ENCODE data around the gene SELENOW.
"Not testable (repeated sequence)": the region's sequence is repeated elsewhere in the genome, so short reads cannot be mapped to it uniquely, and the experiment has no call there.

The SELENOW gene

DNA sequence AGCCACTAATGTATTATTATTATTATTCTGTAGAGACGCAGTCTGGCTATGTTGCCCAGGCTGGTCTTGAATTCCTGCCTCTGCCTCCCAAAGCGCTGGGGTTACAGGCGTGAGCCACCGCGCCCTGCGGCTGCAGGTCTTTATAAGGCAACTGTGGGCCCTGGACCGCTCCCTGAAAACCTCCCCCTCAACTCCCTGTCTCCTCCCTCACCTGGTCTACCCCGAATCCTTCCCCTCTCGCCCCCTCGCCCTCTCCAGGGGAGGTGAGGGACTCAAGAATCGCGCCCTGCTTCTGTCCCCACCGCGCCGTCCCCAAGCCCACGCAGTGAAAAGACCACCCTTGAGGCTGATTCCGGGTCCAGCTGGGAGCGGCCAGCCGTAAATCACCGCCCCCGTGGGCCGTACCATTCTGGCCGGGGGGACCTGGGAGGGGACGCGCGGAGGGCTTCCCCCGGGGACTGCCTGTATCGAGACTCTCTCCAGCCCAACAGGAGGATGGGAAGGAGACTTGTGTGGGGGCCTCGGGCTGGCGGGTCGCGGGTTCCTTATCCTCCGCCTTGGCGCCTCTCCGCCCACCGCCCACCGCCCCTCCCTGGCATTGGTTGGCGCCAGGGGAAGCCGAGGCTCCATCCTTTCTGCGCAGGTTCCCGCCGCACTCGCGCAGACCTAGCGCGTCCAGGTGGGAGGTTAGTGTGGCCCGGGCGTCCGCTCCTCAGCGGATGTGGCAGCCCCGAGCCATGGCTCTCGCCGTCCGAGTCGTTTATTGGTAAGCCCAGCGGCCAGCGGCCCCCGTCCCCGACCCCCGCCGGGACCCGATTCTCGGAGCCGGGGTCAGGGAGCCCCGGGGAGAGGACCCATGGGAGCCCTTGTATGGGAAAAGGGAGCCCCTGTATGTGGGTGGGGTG, at the start of gene SELENOW:
Gene SELENOW (plus strand): TSS at position 655 of the 905 bp plus-strand sequence. CDS start 83 bp downstream, at position 738.
- no peak for DNase-seq (ENCODE audit: low read depth)
- peak within 1 kb of the TSS; percentile 93 for H3K4me3 ChIP-seq (ENCODE audit: low read depth, low read length)

DNA sequence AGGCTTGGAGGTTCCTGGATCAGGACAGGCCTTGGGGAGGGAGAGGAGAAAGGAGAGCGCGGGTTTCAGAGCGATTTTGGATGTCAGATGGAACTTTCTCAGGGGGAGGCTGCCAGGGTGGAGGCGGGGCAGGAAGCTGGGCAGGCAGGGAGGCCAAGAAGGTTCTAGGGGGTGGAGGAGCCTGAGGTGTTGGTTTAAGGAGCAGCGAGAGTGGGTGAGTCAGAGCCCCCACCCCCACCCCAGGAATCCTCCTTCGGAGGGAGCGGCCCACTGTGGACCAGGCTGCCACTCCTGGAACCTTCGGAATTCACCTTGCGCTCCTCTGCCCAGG, 49.1 kb upstream of the SELENOW start:
- H3K4me3 ChIP-seq (ENCODE audit: low read depth, low read length), result peak overlapping the region; percentile 5
- peak; percentile 57 for DNase-seq (ENCODE audit: low read depth)

GRCh38 chr19:47729799-47730520, 48.5 kb upstream of the SELENOW start:
- no peak for DNase-seq (ENCODE audit: low read depth)
- H3K4me3 ChIP-seq (ENCODE audit: low read depth, low read length), result no peak overlapping the region

- no peak overlapping the region for H3K4me3 ChIP-seq (ENCODE audit: low read depth, low read length)
- no peak for DNase-seq (ENCODE audit: low read depth)
Measured at GRCh38 chr19:47730521-47730889, 48.0 kb upstream of the SELENOW start.

DNA sequence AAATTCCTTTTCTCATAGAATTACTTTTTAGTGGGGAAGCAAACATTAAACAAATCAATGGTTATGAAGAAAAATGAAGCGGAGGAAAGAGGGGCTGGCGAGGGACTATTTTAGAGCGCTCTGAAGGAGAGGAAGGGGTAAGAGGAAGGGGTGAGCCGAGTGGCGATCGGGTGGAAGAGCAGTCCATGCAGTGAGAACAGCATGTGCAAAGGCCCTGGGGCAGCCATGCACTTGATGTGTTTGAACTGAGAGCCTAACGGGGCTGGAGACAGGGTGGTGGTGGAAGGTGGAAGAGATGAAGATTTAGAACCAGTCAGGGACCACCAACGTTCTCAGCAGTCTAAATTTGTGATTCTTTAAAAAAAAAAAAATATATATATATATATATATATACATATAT, 47.6 kb upstream of the SELENOW start:
- H3K4me3 ChIP-seq (ENCODE audit: low read depth, low read length), result no peak overlapping the region
- DNase-seq (ENCODE audit: low read depth), result no peak

GRCh38 chr19:47735131-47735530, 43.4 kb upstream of the SELENOW start:
- no peak for DNase-seq (ENCODE audit: low read depth)
- H3K4me3 ChIP-seq (ENCODE audit: low read depth, low read length), result no peak overlapping the region

DNA sequence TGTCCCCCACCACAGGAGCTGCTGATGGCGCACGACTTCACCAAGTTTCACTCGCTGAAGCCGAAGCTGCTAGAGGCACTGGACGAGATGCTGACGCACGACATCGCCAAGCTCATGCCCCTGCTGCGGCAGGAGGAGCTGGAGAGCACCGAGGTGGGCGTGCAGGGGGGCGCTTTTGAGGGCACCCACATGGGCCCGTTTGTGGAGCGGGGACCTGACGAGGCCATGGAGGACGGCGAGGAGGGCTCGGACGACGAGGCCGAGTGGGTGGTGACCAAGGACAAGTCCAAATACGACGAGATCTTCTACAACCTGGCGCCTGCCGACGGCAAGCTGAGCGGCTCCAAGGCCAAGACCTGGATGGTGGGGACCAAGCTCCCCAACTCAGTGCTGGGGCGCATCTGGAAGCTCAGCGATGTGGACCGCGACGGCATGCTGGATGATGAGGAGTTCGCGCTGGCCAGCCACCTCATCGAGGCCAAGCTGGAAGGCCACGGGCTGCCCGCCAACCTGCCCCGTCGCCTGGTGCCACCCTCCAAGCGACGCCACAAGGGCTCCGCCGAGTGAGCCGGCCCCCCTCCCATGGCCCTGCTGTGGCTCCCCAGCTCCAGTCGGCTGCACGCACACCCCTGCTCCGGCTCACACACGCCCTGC, 37.5 kb upstream of the SELENOW start:
- DNase-seq (ENCODE audit: low read depth), result no peak
- no peak overlapping the region for H3K4me3 ChIP-seq (ENCODE audit: low read depth, low read length)

- no peak overlapping the region for H3K4me3 ChIP-seq (ENCODE audit: low read depth, low read length)
- no peak for DNase-seq (ENCODE audit: low read depth)
Measured at GRCh38 chr19:47741544-47742140, 36.9 kb upstream of the SELENOW start.

DNA sequence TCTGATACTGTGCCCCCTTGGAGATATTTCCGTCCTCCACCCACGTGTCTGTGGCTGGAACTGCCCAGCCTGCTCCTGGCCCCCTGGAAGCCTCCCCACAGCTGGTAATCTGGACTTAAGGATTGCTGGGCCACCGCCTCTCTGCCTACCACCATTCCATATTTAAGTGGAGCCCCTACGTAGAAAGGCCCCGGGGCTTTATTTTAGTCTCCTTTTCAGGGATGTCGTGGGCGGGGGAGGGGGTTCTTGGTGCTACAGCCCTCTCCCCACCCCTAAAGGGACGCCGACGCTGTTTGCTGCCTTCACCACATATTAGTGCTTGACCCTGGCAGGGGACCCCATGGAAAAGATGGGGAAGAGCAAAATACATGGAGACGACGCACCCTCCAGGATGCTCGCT, 35.9 kb upstream of the SELENOW start:
- H3K4me3 ChIP-seq (ENCODE audit: low read depth, low read length), result peak overlapping the region; percentile 11
- DNase-seq (ENCODE audit: low read depth), result no peak

DNA sequence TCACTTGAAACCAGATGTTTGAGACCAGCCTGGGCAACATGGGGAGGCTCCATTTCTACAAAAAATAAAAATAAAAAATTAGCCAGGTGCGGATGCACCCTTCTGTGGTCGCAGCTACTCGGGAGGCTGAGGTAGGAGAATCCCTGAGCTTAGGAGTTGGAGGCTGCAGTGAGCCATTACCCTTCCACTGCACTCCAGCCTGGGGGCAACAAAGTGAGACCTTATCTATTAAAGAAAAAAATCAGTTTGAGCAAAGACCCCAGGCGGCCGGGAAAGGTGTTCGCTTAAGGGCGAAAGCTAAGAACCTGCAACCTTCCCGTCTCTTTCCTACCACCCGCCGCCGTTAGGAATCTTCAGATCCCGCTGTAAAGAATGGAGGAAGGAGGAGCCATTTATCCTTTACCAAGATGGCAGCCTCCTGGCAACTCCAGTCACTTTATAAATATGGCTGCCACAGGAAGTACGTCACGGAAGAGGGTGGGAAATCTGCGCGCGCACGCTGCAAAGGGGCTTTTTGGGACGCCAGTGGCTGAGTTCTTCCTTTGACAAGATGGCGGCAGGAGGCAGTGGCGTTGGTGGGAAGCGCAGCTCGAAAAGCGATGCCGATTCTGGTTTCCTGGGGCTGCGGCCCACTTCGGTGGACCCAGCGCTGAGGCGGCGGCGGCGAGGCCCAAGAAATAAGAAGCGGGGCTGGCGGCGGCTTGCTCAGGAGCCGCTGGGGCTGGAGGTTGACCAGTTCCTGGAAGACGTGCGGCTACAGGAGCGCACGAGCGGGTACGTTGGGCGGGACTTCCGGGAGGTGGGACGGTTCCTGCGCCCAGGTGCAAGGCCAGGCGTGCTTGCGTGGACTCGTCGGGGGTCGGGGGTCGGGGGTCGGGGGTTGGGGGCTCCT, 33.2 kb upstream of the SELENOW start, which contains the start of gene NOP53:
Gene NOP53 (plus strand): TSS at position 537 of the 892 bp plus-strand sequence. CDS start 14 bp downstream, at position 551.
- peak; percentile 87 for DNase-seq (ENCODE audit: low read depth)
- peak within 1 kb of the TSS; percentile 72 for H3K4me3 ChIP-seq (ENCODE audit: low read depth, low read length)

GRCh38 chr19:47746129-47746528, 32.4 kb upstream of the SELENOW start:
- H3K4me3 ChIP-seq (ENCODE audit: low read depth, low read length), result peak overlapping the region; percentile 72
- DNase-seq (ENCODE audit: low read depth), result not testable (repeated sequence)

- DNase-seq (ENCODE audit: low read depth), result no peak
- no peak overlapping the region for H3K4me3 ChIP-seq (ENCODE audit: low read depth, low read length)
Measured at GRCh38 chr19:47749326-47749725, 29.2 kb upstream of the SELENOW start.

DNA sequence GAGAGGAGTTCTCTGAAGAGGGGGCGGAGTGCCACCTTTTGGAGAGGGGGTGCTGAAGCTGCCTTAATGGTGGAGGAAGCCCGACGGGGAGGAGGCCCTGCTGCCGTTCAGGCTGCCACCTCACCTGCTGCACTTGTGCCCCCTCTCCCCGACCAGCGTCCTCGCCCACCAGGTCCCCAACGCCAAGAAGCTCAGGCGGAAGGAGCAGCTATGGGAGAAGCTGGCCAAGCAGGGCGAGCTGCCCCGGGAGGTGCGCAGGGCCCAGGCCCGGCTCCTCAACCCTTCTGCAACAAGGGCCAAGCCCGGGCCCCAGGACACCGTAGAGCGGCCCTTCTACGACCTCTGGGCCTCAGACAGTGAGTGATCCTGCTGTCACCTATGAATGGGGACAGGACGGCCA, 27.8 kb upstream of the SELENOW start:
- no peak for DNase-seq (ENCODE audit: low read depth)
- no peak overlapping the region for H3K4me3 ChIP-seq (ENCODE audit: low read depth, low read length)

GRCh38 chr19:47752440-47753211, 25.9 kb upstream of the SELENOW start:
- no peak overlapping the region for H3K4me3 ChIP-seq (ENCODE audit: low read depth, low read length)
- no peak for DNase-seq (ENCODE audit: low read depth)

DNA sequence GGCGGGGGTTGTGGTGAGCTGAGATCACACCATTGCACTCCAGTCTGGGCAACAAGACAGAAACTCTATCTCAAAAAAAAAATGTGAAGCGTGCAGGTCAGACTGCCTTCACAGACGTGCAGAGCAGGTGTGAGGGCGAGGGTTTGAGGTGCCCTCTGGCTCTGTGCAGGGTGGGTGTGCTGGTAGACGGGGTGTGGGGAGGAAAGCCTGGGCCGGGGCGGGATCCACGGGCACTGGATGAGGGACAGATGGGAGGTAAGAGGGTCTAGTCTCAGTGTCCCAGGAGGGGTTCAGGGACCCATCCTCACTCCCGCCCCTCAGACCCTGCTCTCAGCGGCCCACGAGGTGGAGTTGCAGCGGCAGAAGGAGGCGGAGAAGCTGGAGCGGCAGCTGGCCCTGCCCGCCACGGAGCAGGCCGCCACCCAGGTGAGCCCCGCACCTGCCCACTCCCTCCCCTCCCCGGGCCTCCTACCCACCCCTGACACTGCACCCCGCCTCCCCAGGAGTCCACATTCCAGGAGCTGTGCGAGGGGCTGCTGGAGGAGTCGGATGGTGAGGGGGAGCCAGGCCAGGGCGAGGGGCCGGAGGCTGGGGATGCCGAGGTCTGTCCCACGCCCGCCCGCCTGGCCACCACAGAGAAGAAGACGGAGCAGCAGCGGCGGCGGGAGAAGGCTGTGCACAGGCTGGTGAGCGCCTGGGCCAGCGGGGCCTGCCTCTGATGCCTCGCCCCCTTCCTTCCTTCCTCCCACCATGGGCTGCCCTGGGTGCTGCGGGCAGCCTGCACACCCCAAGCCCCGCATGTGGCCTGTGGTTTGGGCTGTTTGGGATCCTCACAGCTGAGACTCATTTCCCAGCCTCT, 24.1 kb upstream of the SELENOW start:
- DNase-seq (ENCODE audit: low read depth), result no peak
- no peak overlapping the region for H3K4me3 ChIP-seq (ENCODE audit: low read depth, low read length)

- H3K4me3 ChIP-seq (ENCODE audit: low read depth, low read length), result no peak overlapping the region
- DNase-seq (ENCODE audit: low read depth), result no peak
Measured at GRCh38 chr19:47755065-47755761, 23.3 kb upstream of the SELENOW start.

Data from skeletal muscle cell (primary cell).